HG02884 (cell line): ENCODE results near the gene RPAP2.
"Not testable (repeated sequence)": the region's sequence is repeated elsewhere in the genome, so short reads cannot be mapped to it uniquely, and the experiment has no call there.

Experiments
- ATAC-seq: cut with Tn5 transposase; IDR thresholded peaks from one replicate; pipeline ENCODE4 v1.9.1; 2021; ENCODE audit warnings: mild to moderate bottlenecking, moderate library complexity; ENCODE audit not compliant: unreplicated experiment

RPAP2 gene

GRCh38 chr1:92323473-92324453 is 24.9 kb downstream of the RPAP2 start:
- ATAC-seq = no peak

- no peak for ATAC-seq
These were observed 25.9 kb downstream of the RPAP2 start for GRCh38 chr1:92324784-92325183.

DNA sequence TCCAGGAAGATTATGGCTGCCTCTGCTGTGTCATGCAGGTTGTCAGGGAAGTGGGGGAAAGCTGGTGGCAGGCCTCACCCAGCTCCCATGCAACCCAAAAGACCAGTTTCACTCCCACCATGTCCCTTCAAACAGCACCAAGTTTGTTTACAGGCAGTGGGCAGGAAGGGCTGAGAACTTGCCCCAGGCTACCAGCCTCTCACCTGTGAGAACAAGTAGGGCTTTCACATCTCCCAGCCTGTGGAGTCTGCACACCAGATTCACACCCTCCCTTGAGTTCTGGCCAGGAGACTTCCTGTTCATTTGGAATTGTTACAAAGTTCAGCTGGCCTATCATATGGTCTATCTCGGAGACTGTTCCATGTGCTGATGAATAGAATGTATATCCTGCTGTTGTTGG is 27.8 kb downstream of the RPAP2 start:
- ATAC-seq = no peak

DNA sequence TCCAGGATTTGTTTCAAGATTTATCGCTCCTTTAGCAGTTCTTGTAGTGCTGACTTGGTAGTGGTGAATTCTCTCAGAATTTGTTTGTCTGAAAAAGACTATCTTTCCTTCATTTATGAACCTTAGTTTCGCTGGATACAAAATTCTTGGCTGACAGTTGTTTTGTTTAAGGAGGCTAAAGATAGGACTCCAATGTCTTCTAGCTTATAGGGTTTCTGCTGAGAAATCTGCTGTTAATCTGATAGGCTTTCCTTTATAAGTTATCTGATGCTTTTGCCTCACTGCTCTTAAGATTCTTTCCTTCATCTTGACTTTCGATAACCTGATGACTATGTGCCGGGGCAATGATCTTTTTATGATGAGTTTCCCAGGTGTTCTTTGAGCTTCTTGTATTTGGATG is 28.9 kb downstream of the RPAP2 start:
- ATAC-seq = no peak

GRCh38 chr1:92329347-92330129 is 30.7 kb downstream of the RPAP2 start:
- ATAC-seq = no peak

- ATAC-seq = no peak
These were observed 34.8 kb downstream of the RPAP2 start for GRCh38 chr1:92333668-92334067.

DNA sequence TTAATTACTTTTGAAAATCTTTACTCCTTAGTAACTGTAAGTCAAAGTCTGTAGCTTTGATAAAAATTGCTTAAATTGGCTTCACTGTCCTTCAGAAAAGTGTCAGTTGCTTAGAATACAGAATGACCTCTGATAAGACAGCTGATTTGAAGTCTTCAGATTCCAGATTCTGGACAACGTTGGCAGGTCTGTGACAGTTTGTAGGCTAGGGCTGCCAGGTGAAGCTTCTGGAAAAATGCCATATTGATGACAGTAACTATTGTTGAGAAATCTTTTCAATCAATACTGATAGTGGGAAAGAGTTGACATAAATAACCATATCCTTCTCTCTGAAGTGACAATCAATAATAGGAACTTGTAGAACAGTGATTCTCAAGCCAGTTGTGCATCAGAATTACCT is 41.3 kb downstream of the RPAP2 start:
- ATAC-seq = no peak

DNA sequence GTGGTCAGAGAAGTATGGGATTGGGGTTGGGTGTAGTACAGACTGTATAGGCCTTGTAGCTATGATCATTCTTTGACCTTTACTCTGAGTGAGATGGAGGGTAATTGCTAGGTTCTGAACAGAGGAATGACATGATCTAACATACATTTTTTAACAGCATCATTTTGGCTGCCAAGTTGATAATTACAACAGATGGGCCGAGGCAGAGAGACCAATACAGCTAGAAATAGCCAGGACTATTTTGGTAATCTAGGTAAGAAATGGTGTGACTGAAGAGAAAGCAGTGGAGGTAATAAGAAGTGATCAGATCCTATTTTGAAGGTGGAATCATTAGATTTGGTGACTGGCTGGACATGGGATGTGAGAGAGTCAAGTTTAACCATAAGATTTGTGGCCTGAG is 43.5 kb downstream of the RPAP2 start:
- no peak for ATAC-seq

GRCh38 chr1:92343061-92343460 is 44.2 kb downstream of the RPAP2 start:
- no peak for ATAC-seq

GRCh38 chr1:92346866-92347640 is 48.2 kb downstream of the RPAP2 start:
- no peak for ATAC-seq

GRCh38 chr1:92352856-92353255 is 54.0 kb downstream of the RPAP2 start:
- no peak for ATAC-seq

GRCh38 chr1:92354259-92354658 is 55.4 kb downstream of the RPAP2 start:
- ATAC-seq = no peak

DNA sequence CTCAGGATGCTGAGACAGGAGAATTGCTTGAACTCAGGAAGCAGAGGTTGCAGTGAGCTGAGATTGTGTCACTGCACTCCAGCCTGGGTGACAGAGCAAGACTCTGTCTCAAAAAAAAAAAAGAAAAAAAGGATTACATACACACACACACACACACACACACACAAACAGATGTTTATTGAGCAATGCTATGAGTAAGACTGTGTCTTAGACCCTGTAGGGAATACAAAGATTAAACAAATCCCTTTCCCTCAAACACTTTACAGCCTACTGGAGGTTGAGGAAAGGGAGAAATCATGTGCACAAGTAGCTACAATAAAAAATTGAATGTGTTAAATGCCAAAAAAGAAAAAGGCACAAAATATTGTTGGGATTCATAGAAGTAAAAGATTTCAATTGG is 58.1 kb downstream of the RPAP2 start:
- ATAC-seq = no peak

DNA sequence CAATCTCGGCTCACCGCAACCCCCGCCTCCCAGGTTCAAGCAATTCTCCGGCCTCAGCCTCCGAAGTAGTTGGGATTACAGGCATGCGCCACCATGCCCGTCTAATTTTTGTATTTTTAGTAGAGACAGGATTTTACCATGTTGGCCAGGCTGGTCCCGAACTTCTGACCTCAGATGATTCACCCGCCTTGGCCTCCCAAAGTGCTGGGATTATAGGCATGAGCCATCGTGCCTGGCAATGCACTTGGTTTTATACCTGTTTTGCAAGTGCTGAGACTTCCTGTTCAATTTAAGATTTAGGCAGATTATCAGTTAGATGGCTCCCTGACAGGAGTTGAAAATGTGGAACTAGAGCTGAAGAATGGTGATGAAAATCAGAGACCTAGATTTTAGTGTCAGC is 60.5 kb downstream of the RPAP2 start:
- ATAC-seq = not testable (repeated sequence)

- no peak for ATAC-seq
These were observed 61.1 kb downstream of the RPAP2 start for GRCh38 chr1:92359986-92360385.

DNA sequence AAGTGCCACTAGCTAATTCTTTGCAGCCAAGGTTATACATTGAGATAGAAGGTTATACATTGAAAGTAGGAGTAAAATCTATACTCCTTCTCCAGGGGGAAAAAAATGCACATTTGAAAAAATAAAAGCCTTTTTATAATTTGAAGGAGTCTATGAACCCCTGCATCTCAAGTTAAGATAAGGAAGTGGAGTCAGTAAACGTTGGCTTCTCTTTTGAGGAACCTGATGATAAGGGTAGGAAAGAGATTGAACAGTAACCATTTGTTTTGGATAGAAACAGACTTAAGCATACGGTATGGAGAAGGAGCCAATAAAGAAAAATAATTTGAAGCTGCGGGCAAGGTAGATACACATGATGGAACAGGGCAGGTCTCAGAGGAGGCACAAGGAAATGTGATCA is 64.1 kb downstream of the RPAP2 start:
- ATAC-seq = no peak

- no peak for ATAC-seq
These were observed 64.5 kb downstream of the RPAP2 start for GRCh38 chr1:92363401-92363800.

GRCh38 chr1:92365378-92366039 is 66.7 kb downstream of the RPAP2 start:
- no peak for ATAC-seq

DNA sequence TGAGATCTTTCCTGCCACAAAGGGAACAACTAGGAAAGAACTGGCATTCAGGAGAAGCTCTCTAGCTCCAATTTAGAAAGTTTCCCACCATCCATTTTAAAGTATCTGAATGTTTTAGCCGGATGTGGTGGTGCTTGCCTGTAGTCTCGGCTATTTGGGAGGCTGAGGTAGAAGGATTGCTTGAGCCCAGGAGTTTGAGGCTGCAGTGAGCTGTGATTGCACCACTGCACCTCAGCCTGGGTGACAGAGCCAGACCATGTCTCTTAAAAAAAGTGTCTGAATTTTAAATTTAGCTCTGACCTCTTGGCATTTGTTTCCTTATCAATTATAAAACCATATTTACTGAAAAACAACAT is 67.2 kb downstream of the RPAP2 start:
- no peak for ATAC-seq

DNA sequence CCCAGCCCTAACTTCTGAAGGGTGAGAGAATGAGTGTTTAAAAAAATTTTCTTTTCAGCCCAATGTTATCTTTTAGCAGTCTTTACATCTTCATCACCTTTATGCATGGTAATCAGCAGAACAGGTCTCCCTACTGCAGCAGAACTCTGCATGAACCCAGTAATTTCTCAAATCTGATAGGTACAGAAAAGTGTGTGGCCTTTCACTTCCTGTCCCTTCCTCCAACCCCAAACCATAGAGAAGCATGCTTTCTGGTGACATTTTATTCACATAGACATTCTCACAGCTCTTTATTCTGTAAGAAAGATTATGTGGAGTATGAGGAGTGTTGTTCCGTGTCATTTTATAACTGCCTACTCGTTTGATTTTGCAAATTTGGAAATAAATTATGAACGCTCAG is 68.6 kb downstream of the RPAP2 start:
- ATAC-seq = peak; percentile 61

GRCh38 chr1:92372164-92372563 is 73.3 kb downstream of the RPAP2 start:
- no peak for ATAC-seq
